MM.1S (cell line): ENCODE data around the gene OLIG3.

Source experiments
- DNase-seq: peaks from one replicate; pipeline ENCODE4 v3.0.0-alpha.2; 2015
- H2AFZ ChIP-seq: fragments of 300-600 bp; sonication (generic); 2 replicates; pipeline ENCODE4 v1.6.0; 2016; ENCODE audit warnings: antibody characterized with exemption, low read length
- H3F3A ChIP-seq: fragments of 300-600 bp; sonication (generic); 2 replicates; pipeline ENCODE4 v1.6.1; 2016; ENCODE audit warnings: mild to moderate bottlenecking, antibody characterized with exemption, low read length, moderate library complexity, mixed read lengths; ENCODE audit not compliant: insufficient read depth
- H3K27ac ChIP-seq: fragments of 300-600 bp; sonication (generic); 2 replicates; pipeline ENCODE4 v1.5.1; 2016; ENCODE audit warnings: mild to moderate bottlenecking, low read length
- H3K27me3 ChIP-seq: fragments of 300-600 bp; sonication (generic); replicated peaks from 2 replicates; pipeline ENCODE4 v1.6.0; 2016; ENCODE audit warnings: low read length; ENCODE audit not compliant: insufficient read depth
- H3K36me3 ChIP-seq: fragments of 300-600 bp; sonication (generic); replicated peaks from 2 replicates; pipeline ENCODE4 v1.6.1; 2016; ENCODE audit warnings: mild to moderate bottlenecking, low read length, mixed read lengths; ENCODE audit not compliant: insufficient read depth
- H3K4me1 ChIP-seq: fragments of 300-600 bp; sonication (generic); 2 replicates; pipeline ENCODE4 v1.6.1; 2016; ENCODE audit warnings: low read length, mixed read lengths
- H3K4me2 ChIP-seq: fragments of 300-600 bp; sonication (generic); 2 replicates; pipeline ENCODE4 v1.6.0; 2016; ENCODE audit warnings: low read depth, low read length
- H3K4me3 ChIP-seq: fragments of 300-600 bp; sonication (generic); 2 replicates; pipeline ENCODE4 v1.5.1; 2016; ENCODE audit warnings: low read length, mixed read lengths
- H3K79me2 ChIP-seq: fragments of 300-600 bp; sonication (generic); 2 replicates; pipeline ENCODE4 v1.6.1; 2016; ENCODE audit warnings: mixed run types, low read length, mixed read lengths
- H3K9ac ChIP-seq: fragments of 300-600 bp; sonication (generic); 2 replicates; pipeline ENCODE4 v1.6.1; 2016; ENCODE audit warnings: low read length, mixed read lengths
- H3K9me2 ChIP-seq: fragments of 300-600 bp; sonication (generic); replicated peaks from 2 replicates; pipeline ENCODE4 v1.6.1; 2016; ENCODE audit warnings: mild to moderate bottlenecking, low read length, mixed read lengths; ENCODE audit not compliant: insufficient read depth
- H3K9me3 ChIP-seq: fragments of 300-600 bp; sonication (generic); replicated peaks from 2 replicates; pipeline ENCODE4 v1.6.1; 2016; ENCODE audit warnings: mild to moderate bottlenecking, low read length, mixed read lengths; ENCODE audit not compliant: insufficient read depth
- H4K20me1 ChIP-seq: fragments of 300-600 bp; sonication (generic); 2 replicates; pipeline ENCODE4 v1.6.1; 2016; ENCODE audit warnings: mild to moderate bottlenecking, low read length, moderate library complexity, mixed read lengths; ENCODE audit not compliant: insufficient read depth
- CTCF ChIP-seq: fragments of 300-600 bp; sonication (generic); IDR thresholded peaks from 2 replicates; pipeline ENCODE4 v1.5.1; 2016; ENCODE audit warnings: antibody characterized with exemption, low read length, mixed read lengths
- EZH2 ChIP-seq: fragments of 300-600 bp; sonication (generic); optimal IDR thresholded peaks from 2 replicates; pipeline ENCODE3; 2017; ENCODE audit warnings: low read depth, mild to moderate bottlenecking, antibody characterized with exemption, low read length, mixed read lengths
- EZH2phosphoT487 ChIP-seq: fragments of 300-600 bp; sonication (generic); IDR thresholded peaks from 2 replicates; pipeline ENCODE4 v1.6.1; 2018; ENCODE audit warnings: antibody characterized with exemption, low read length

Gene OLIG3

GRCh38 chr6:137514418-137514817, 20.2 kb upstream of the OLIG3 start:
- Histone ChIP-seq H3K27ac (no peak overlapping the region), H3K4me2 (no peak overlapping the region), H4K20me1 (no peaks in the 10 kb centered on the region), H3K4me3 (no peak overlapping the region), H3K79me2 (no peaks in the 10 kb centered on the region), H3K9me3 (no peaks in the 10 kb centered on the region), H3K36me3 (no peaks in the 10 kb centered on the region), H3K27me3 (no peaks in the 10 kb centered on the region), H3K9ac (no peak overlapping the region), H3K9me2 (no peaks in the 10 kb centered on the region), H3K4me1 (no peaks in the 10 kb centered on the region; the same call in 1 of the 2 replicates), H2AFZ (no peak overlapping the region), H3F3A (no peaks in the 10 kb centered on the region)
- DNase-seq = no peak
- no peak for TF ChIP-seq EZH2
- TF ChIP-seq CTCF = no peak
- no peak for TF ChIP-seq EZH2phosphoT487

- H3K9ac ChIP-seq = no peak overlapping the region
- DNase-seq = no peak
- H3K4me2 ChIP-seq = no peak overlapping the region
- no peaks in the 10 kb centered on the region for H3K36me3 ChIP-seq
- H3K4me3 ChIP-seq = no peak overlapping the region
- H4K20me1 ChIP-seq = no peaks in the 10 kb centered on the region
- no peaks in the 10 kb centered on the region for H3F3A ChIP-seq
- H3K27me3 ChIP-seq = no peaks in the 10 kb centered on the region
- no peaks in the 10 kb centered on the region for H3K79me2 ChIP-seq
- H3K27ac ChIP-seq = no peak overlapping the region
- H3K4me1 ChIP-seq = no peaks in the 10 kb centered on the region
- no peak overlapping the region for H2AFZ ChIP-seq
- TF ChIP-seq EZH2phosphoT487 (no peak), CTCF (no peak), EZH2 (no peak)
- no peaks in the 10 kb centered on the region for H3K9me2 ChIP-seq
- H3K9me3 ChIP-seq = no peaks in the 10 kb centered on the region
These were observed 18.8 kb upstream of the OLIG3 start for GRCh38 chr6:137512757-137513605.

- Histone ChIP-seq H3K9ac (no peak overlapping the region), H3K9me3 (no peaks in the 10 kb centered on the region), H3F3A (no peaks in the 10 kb centered on the region), H3K4me1 (no peaks in the 10 kb centered on the region), H3K79me2 (no peaks in the 10 kb centered on the region), H3K4me3 (no peak overlapping the region), H4K20me1 (no peaks in the 10 kb centered on the region), H3K36me3 (no peaks in the 10 kb centered on the region), H3K9me2 (no peaks in the 10 kb centered on the region), H2AFZ (no peak overlapping the region), H3K27ac (no peak overlapping the region), H3K4me2 (no peak overlapping the region), H3K27me3 (no peaks in the 10 kb centered on the region)
- TF ChIP-seq CTCF = no peak
- no peak for DNase-seq
These were observed 16.7 kb upstream of the OLIG3 start for GRCh38 chr6:137510923-137511322.
